KOPT-K1 (cell line): ENCODE measurements around the gene POU3F3.

Source experiments
- H3K27ac ChIP-seq: fragments of 200-600 bp; sonication (generic); 2 replicates; pipeline ENCODE4 v1.5.1; 2016; ENCODE audit warnings: antibody characterized with exemption, mild to moderate bottlenecking, low read depth, low read length; ENCODE audit not compliant: poor library complexity, severe bottlenecking
- H3K36me3 ChIP-seq: fragments of 200-600 bp; sonication (generic); 2 replicates; pipeline ENCODE4 v1.5.1; 2017; ENCODE audit warnings: antibody characterized with exemption, mild to moderate bottlenecking, low read length, moderate library complexity; ENCODE audit not compliant: insufficient read depth
- H3K9me3 ChIP-seq: fragments of 200-600 bp; sonication (generic); 2 replicates; pipeline ENCODE4 v1.5.1; 2017; ENCODE audit warnings: antibody characterized with exemption, low read length, mild to moderate bottlenecking; ENCODE audit not compliant: insufficient read depth, poor library complexity, severe bottlenecking

POU3F3 gene

GRCh38 chr2:104874230-104874629 is 20.3 kb downstream of the POU3F3 start:
- Histone ChIP-seq H3K36me3 (no peaks in the 10 kb centered on the region), H3K27ac (no peak overlapping the region)

GRCh38 chr2:104875262-104875661 is 21.3 kb downstream of the POU3F3 start:
- no peaks in the 10 kb centered on the region for H3K9me3 ChIP-seq
- H3K36me3 ChIP-seq, result no peaks in the 10 kb centered on the region

More at GRCh38 chr2:104874230-104874629, 20.3 kb downstream of the POU3F3 start:
- no peaks in the 10 kb centered on the region for H3K9me3 ChIP-seq

GRCh38 chr2:104876606-104877570 is 23.0 kb downstream of the POU3F3 start:
- H3K27ac ChIP-seq, result no peak overlapping the region
- no peaks in the 10 kb centered on the region for H3K9me3 ChIP-seq
- H3K36me3 ChIP-seq, result no peaks in the 10 kb centered on the region

More at GRCh38 chr2:104875262-104875661, 21.3 kb downstream of the POU3F3 start:
- H3K27ac ChIP-seq, result no peak overlapping the region

GRCh38 chr2:104878863-104879512 is 25.1 kb downstream of the POU3F3 start:
- no peaks in the 10 kb centered on the region for H3K36me3 ChIP-seq
- H3K27ac ChIP-seq, result no peak overlapping the region
- no peaks in the 10 kb centered on the region for H3K9me3 ChIP-seq

- Histone ChIP-seq H3K36me3 (no peaks in the 10 kb centered on the region), H3K27ac (no peak overlapping the region), H3K9me3 (no peaks in the 10 kb centered on the region)
Measured at GRCh38 chr2:104880076-104880475, 26.2 kb downstream of the POU3F3 start.

- no peaks in the 10 kb centered on the region for H3K36me3 ChIP-seq
- H3K27ac ChIP-seq, result no peak overlapping the region
- no peaks in the 10 kb centered on the region for H3K9me3 ChIP-seq
Measured at GRCh38 chr2:104883357-104883756, 29.4 kb downstream of the POU3F3 start.

GRCh38 chr2:104885119-104885782 is 31.3 kb downstream of the POU3F3 start:
- Histone ChIP-seq H3K27ac (no peak overlapping the region), H3K9me3 (no peaks in the 10 kb centered on the region), H3K36me3 (no peaks in the 10 kb centered on the region)

- H3K36me3 ChIP-seq, result no peaks in the 10 kb centered on the region
- H3K9me3 ChIP-seq, result no peaks in the 10 kb centered on the region
- H3K27ac ChIP-seq, result no peak overlapping the region
Measured at GRCh38 chr2:104887676-104888075, 33.8 kb downstream of the POU3F3 start.

- no peak overlapping the region for H3K27ac ChIP-seq
- no peaks in the 10 kb centered on the region for H3K9me3 ChIP-seq
- no peaks in the 10 kb centered on the region for H3K36me3 ChIP-seq
Measured at GRCh38 chr2:104888489-104889258, 34.8 kb downstream of the POU3F3 start.

GRCh38 chr2:104889291-104889959 is 35.5 kb downstream of the POU3F3 start:
- no peaks in the 10 kb centered on the region for H3K9me3 ChIP-seq
- no peak overlapping the region for H3K27ac ChIP-seq
- H3K36me3 ChIP-seq, result no peaks in the 10 kb centered on the region

- no peaks in the 10 kb centered on the region for H3K36me3 ChIP-seq
- H3K27ac ChIP-seq, result no peak overlapping the region
- no peaks in the 10 kb centered on the region for H3K9me3 ChIP-seq
Measured at GRCh38 chr2:104889960-104890684, 36.2 kb downstream of the POU3F3 start.

- Histone ChIP-seq H3K27ac (no peak overlapping the region), H3K9me3 (no peaks in the 10 kb centered on the region)
Measured at GRCh38 chr2:104890685-104891069, 36.8 kb downstream of the POU3F3 start.

GRCh38 chr2:104891145-104891544 is 37.2 kb downstream of the POU3F3 start:
- H3K9me3 ChIP-seq, result no peaks in the 10 kb centered on the region
- no peak overlapping the region for H3K27ac ChIP-seq
- no peaks in the 10 kb centered on the region for H3K36me3 ChIP-seq

More at GRCh38 chr2:104890685-104891069, 36.8 kb downstream of the POU3F3 start:
- H3K36me3 ChIP-seq, result no peaks in the 10 kb centered on the region
